Mucosa of descending colon (tissue), 3 donors: ENCODE measurements around the gene BACH2. TPM values are rescaled to one million over a fixed set of nuclear protein-coding genes. Genes with fewer than 3 reads are reported as not detected.

ENCODE experiments used
- ATAC-seq: fragments of 200-7000 bp; cut with Tn5 transposase; one replicate; pipeline ENCODE4 v1.9.1; 2020; ENCODE audit warnings: mild to moderate bottlenecking, moderate library complexity
- DNase-seq, 3 donors: peaks; one replicate each; pipeline ENCODE4 v3.0.0-alpha.2; 2020
- H3K36me3 ChIP-seq: fragments of 200-600 bp; one replicate; pipeline ENCODE4 v1.8.0; 2021; ENCODE audit warnings: low read depth, mild to moderate bottlenecking
- H3K4me1 ChIP-seq: fragments of 200-600 bp; one replicate; pipeline ENCODE4 v1.8.0; 2021; ENCODE audit warnings: low read depth, mild to moderate bottlenecking
- H3K4me3 ChIP-seq: fragments of 200-600 bp; one replicate; pipeline ENCODE4 v1.8.0; 2021; ENCODE audit warnings: mild to moderate bottlenecking
- H3K9me3 ChIP-seq: fragments of 200-600 bp; one replicate; pipeline ENCODE4 v1.8.0; 2021; ENCODE audit warnings: mild to moderate bottlenecking
- CTCF ChIP-seq: fragments of 200-600 bp; IDR thresholded peaks from one replicate; pipeline ENCODE4 v1.8.0; 2022; ENCODE audit warnings: antibody characterized with exemption, mild to moderate bottlenecking
- intact Hi-C, 2 donors: fragments of 100-400 bp; cut with DNase I in 1 of 2; cut with micrococcal nuclease in 1 of 2; formaldehyde crosslinking; loops; one replicate each; pipeline versions ENCODE4 v1.11.0 to v1.11.1; 2022; cut with DNase I, micrococcal nuclease
- total RNA-seq, 3 donors: library from RNA; stranded (reverse); fragmentation: NEBNext Ultra II Directional in 2 of 3; extraction: Animal tissue kit (Norgen Biotek cat#: 25700) in 2 of 3; gene quantifications; one replicate each; pipeline versions ENCODE4 v1.2.1 to v1.2.4, GENCODE V29; 2021 to 2023
- donor health status: DM: no; HTN: no; CAD: no; lungs with moderate emphysema.
- donor health status: DM: no; HTN: no; CAD: no.
- donor health status: DM: no; HTN: yes; CAD: no.

BACH2 gene
- total RNA-seq, 3 donors from 2014 or later: 0.96 to 1.6 (median 1.2) TPM

- no peaks in the 10 kb centered on the region for H3K9me3 ChIP-seq
- H3K4me3 ChIP-seq: no peak overlapping the region
- DNase-seq (no peak), ATAC-seq (no peak)
- no peaks in the 10 kb centered on the region for H3K36me3 ChIP-seq
- H3K4me1 ChIP-seq: no peaks in the 10 kb centered on the region
- TF ChIP-seq CTCF: no peak
- intact Hi-C loops: no loop called here
Observed at GRCh38 chr6:90126181-90126580, 170.5 kb downstream of the BACH2 start.

- no peaks in the 10 kb centered on the region for H3K9me3 ChIP-seq
- ATAC-seq (no peak), DNase-seq (no peak)
- intact Hi-C loops: no loop called here
- no peak for TF ChIP-seq CTCF
- H3K4me3 ChIP-seq: no peak overlapping the region
- H3K36me3 ChIP-seq: no peaks in the 10 kb centered on the region
- no peaks in the 10 kb centered on the region for H3K4me1 ChIP-seq
Observed at GRCh38 chr6:90124874-90125510, 171.7 kb downstream of the BACH2 start.

GRCh38 chr6:90123831-90124230, 172.8 kb downstream of the BACH2 start:
- DNase-seq (no peak), ATAC-seq (no peak)
- H3K9me3 ChIP-seq: no peaks in the 10 kb centered on the region

GRCh38 chr6:90121982-90122381, 174.7 kb downstream of the BACH2 start:
- DNase-seq (no peak), ATAC-seq (no peak)
- Histone ChIP-seq H3K36me3 (no peaks in the 10 kb centered on the region), H3K4me3 (no peak overlapping the region), H3K4me1 (no peaks in the 10 kb centered on the region), H3K9me3 (no peaks in the 10 kb centered on the region)
- intact Hi-C loops: no loop called here
- TF ChIP-seq CTCF: no peak

More at GRCh38 chr6:90123831-90124230, 172.8 kb downstream of the BACH2 start:
- Histone ChIP-seq H3K4me3 (no peak overlapping the region), H3K4me1 (no peaks in the 10 kb centered on the region), H3K36me3 (no peaks in the 10 kb centered on the region)
- no peak for TF ChIP-seq CTCF
- intact Hi-C loops: no loop called here

GRCh38 chr6:90120327-90120726, 176.3 kb downstream of the BACH2 start:
- Histone ChIP-seq H3K9me3 (no peaks in the 10 kb centered on the region), H3K36me3 (no peaks in the 10 kb centered on the region), H3K4me1 (no peaks in the 10 kb centered on the region), H3K4me3 (no peak overlapping the region)
- DNase-seq: no peak
- ATAC-seq: no peak
- no peak for TF ChIP-seq CTCF
- intact Hi-C loops: no loop called here

- intact Hi-C loops: no loop called here
- Histone ChIP-seq H3K4me1 (no peaks in the 10 kb centered on the region), H3K9me3 (no peaks in the 10 kb centered on the region), H3K4me3 (no peak overlapping the region), H3K36me3 (no peaks in the 10 kb centered on the region)
- DNase-seq (no peak), ATAC-seq (no peak)
- TF ChIP-seq CTCF: no peak
Observed at GRCh38 chr6:90119618-90120017, 177.0 kb downstream of the BACH2 start.
